IMR-90 (cell line): Measurements from ENCODE around the gene HOXD8. TPM values are rescaled to one million over a fixed set of nuclear protein-coding genes. Genes with fewer than 3 reads are reported as not detected.

Experiments used
- ATAC-seq: fragments of 200-7000 bp; cut with Tn5 transposase; 2 replicates; pipeline ENCODE4 v1.9.1; 2020; ENCODE audit warnings: low read depth, mild to moderate bottlenecking, moderate library complexity
- BruUV-seq: library from RNA; stranded (reverse); fragments of 400-500 nt; replicated peaks from 2 replicates; lab custom pipeline; 2021; lab: Mats Ljungman, UMichigan
- CTCF ChIA-PET: fragments of 300-600 bp; formaldehyde crosslinking; extraction: SDS; loops from one replicate; lab custom pipeline; 2021; ENCODE audit warnings: antibody characterized with exemption; lab: Yijun Ruan, JAX
- POLR2A ChIA-PET: fragments of 300-600 bp; sonication (Branson Sonifier 250); formaldehyde crosslinking; loops from one replicate; lab custom pipeline; 2022; ENCODE audit warnings: antibody characterized with exemption; ENCODE audit not compliant: unreplicated experiment; lab: Charles Lee
- DNase-seq: peaks from one replicate; pipeline ENCODE4 v3.0.0; 2013
- H2AFZ ChIP-seq: replicated peaks from 2 replicates; pipeline ENCODE3; 2013; ENCODE audit warnings: low read length, mild to moderate bottlenecking; ENCODE audit not compliant: poor library complexity
- H2AK5ac ChIP-seq: 2 replicates; pipeline ENCODE4 v1.6.1; 2013; ENCODE audit warnings: low read depth, low read length, inconsistent platforms
- H2AK9ac ChIP-seq: replicated peaks from 2 replicates; pipeline ENCODE3; 2013; ENCODE audit warnings: mild to moderate bottlenecking, low read depth, low read length, moderate library complexity; ENCODE audit not compliant: poor library complexity
- H2BK120ac ChIP-seq: 2 replicates; pipeline ENCODE4 v1.6.1; 2013; ENCODE audit warnings: low read depth, low read length, inconsistent platforms
- H2BK15ac ChIP-seq: 3 replicates; pipeline ENCODE4 v1.6.1; 2013; ENCODE audit warnings: low read depth, low read length, inconsistent platforms
- H2BK20ac ChIP-seq: 2 replicates; pipeline ENCODE4 v1.6.1; 2013; ENCODE audit warnings: low read depth, mild to moderate bottlenecking, inconsistent platforms, low read length, moderate library complexity
- H2BK5ac ChIP-seq: 2 replicates; pipeline ENCODE4 v1.6.1; 2013; ENCODE audit warnings: mild to moderate bottlenecking, low read depth, low read length, inconsistent platforms; ENCODE audit not compliant: poor library complexity, severe bottlenecking
- H3K14ac ChIP-seq: replicated peaks from 2 replicates; pipeline ENCODE4 v1.6.1; 2013; ENCODE audit warnings: low read depth, low read length, inconsistent platforms
- H3K18ac ChIP-seq: 2 replicates; pipeline ENCODE4 v1.6.1; 2013; ENCODE audit warnings: low read depth, low read length, control low read depth
- H3K23ac ChIP-seq: 2 replicates; pipeline ENCODE4 v1.6.1; 2013; ENCODE audit warnings: low read depth, low read length, inconsistent platforms
- H3K27ac ChIP-seq: 2 replicates; pipeline ENCODE4 v1.5.1; 2013; ENCODE audit warnings: mild to moderate bottlenecking, control low read depth, low read length; ENCODE audit not compliant: insufficient read depth
- H3K27me3 ChIP-seq: 2 replicates; pipeline ENCODE4 v1.6.1; 2013; ENCODE audit warnings: low read length; ENCODE audit not compliant: control insufficient read depth, insufficient read depth
- H3K36me3 ChIP-seq: 2 replicates; pipeline ENCODE4 v1.6.1; 2013; ENCODE audit warnings: low read length, mixed read lengths; ENCODE audit not compliant: control insufficient read depth, insufficient read depth
- H3K4ac ChIP-seq: 2 replicates; pipeline ENCODE4 v1.6.1; 2013; ENCODE audit warnings: low read depth, low read length, inconsistent platforms
- H3K4me1 ChIP-seq: 2 replicates; pipeline ENCODE4 v1.6.1; 2013; ENCODE audit warnings: low read length, mixed read lengths; ENCODE audit not compliant: control insufficient read depth, insufficient read depth
- H3K4me2 ChIP-seq: 2 replicates; pipeline ENCODE4 v1.6.1; 2013; ENCODE audit warnings: low read depth, mild to moderate bottlenecking, control low read depth, low read length, moderate library complexity
- H3K4me3 ChIP-seq: 2 replicates; pipeline ENCODE4 v1.5.1; 2013; ENCODE audit warnings: low read depth, mild to moderate bottlenecking, control low read depth, low read length, moderate library complexity; ENCODE audit not compliant: insufficient read depth
- H3K56ac ChIP-seq: 2 replicates; pipeline ENCODE4 v1.6.1; 2013; ENCODE audit warnings: low read length, inconsistent platforms; ENCODE audit not compliant: insufficient read depth; ENCODE audit errors: extremely low read depth
- H3K79me1 ChIP-seq, 2 experiments: 2 replicates each; pipeline ENCODE4 v1.6.1; 2013; ENCODE audit warnings: low read length in 2 of 2, inconsistent platforms in 1 of 2, low read depth in 1 of 2
- H3K9ac ChIP-seq: 2 replicates; pipeline ENCODE4 v1.6.1; 2013; ENCODE audit warnings: low read depth, low read length, control low read depth
- H3K9me1 ChIP-seq: 2 replicates; pipeline ENCODE4 v1.6.1; 2013; ENCODE audit warnings: low read length, inconsistent platforms; ENCODE audit not compliant: insufficient read depth
- H3K9me3 ChIP-seq: 2 replicates; pipeline ENCODE4 v1.6.1; 2013; ENCODE audit warnings: low read length; ENCODE audit not compliant: control insufficient read depth, insufficient read depth
- H4K20me1 ChIP-seq: 2 replicates; pipeline ENCODE4 v1.6.1; 2013; ENCODE audit warnings: low read length, inconsistent platforms; ENCODE audit not compliant: insufficient read depth
- H4K5ac ChIP-seq: 2 replicates; pipeline ENCODE4 v1.6.1; 2013; ENCODE audit warnings: mild to moderate bottlenecking, low read depth, low read length, control low read depth
- H4K8ac ChIP-seq, 2 experiments: 2 replicates each; pipeline ENCODE4 v1.6.1; 2013; ENCODE audit warnings: low read depth in 2 of 2, low read length in 2 of 2, control low read depth in 1 of 2, inconsistent platforms in 1 of 2
- H4K91ac ChIP-seq: 2 replicates; pipeline ENCODE4 v1.6.1; 2013; ENCODE audit warnings: low read depth, low read length, inconsistent platforms; ENCODE audit not compliant: insufficient read depth
- CHD1 ChIP-seq: IDR thresholded peaks from 2 replicates; pipeline ENCODE4 v1.6.1; 2012; ENCODE audit warnings: low read depth, low read length, improper control_type of control experiment
- FOS ChIP-seq: fragments of 150-350 bp; IDR thresholded peaks from 2 replicates; pipeline ENCODE4 v1.6.1; 2016; ENCODE audit warnings: low read depth, low read length
- MAZ ChIP-seq: IDR thresholded peaks from 2 replicates; pipeline ENCODE4 v1.6.1; 2012; ENCODE audit warnings: low read depth, mild to moderate bottlenecking, low read length, improper control_type of control experiment, moderate library complexity, borderline replicate concordance
- NFE2L2 ChIP-seq: fragments of 150-350 bp; IDR thresholded peaks from 2 replicates; pipeline ENCODE4 v1.6.1; 2016; ENCODE audit warnings: low read depth, mild to moderate bottlenecking, low read length
- RAD21 ChIP-seq: IDR thresholded peaks from 2 replicates; pipeline ENCODE4 v1.6.1; 2012; ENCODE audit warnings: low read length, improper control_type of control experiment
- RCOR1 ChIP-seq: IDR thresholded peaks from 2 replicates; pipeline ENCODE4 v1.6.1; 2012; ENCODE audit warnings: mild to moderate bottlenecking, low read length, improper control_type of control experiment; ENCODE audit not compliant: insufficient replicate concordance
- RFX5 ChIP-seq: IDR thresholded peaks from 2 replicates; pipeline ENCODE4 v1.8.0; 2012; ENCODE audit warnings: low read depth, mild to moderate bottlenecking, low read length, moderate library complexity
- SMC3 ChIP-seq: fragments of 150-350 bp; IDR thresholded peaks from 2 replicates; pipeline ENCODE4 v1.6.1; 2016; ENCODE audit warnings: low read depth, mild to moderate bottlenecking, antibody characterized with exemption, low read length, moderate library complexity
- WGBS, 2 experiments: methylation state at CpG; one replicate each; pipeline versions ENCODE4 v1.1.5 to v1.1.7; 2013; ENCODE audit warnings: missing lambda C conversion rate in 2 of 2; ENCODE audit not compliant: insufficient read length in 1 of 2; ENCODE audit errors: extremely low coverage in 2 of 2; 5-methylcytosine and 5-hydroxymethylcytosine counted together
- dilution Hi-C: fragments of 300-500 bp; cut with HindIII; formaldehyde crosslinking; loops from one replicate; pipeline ENCODE4 v1.14.3; 2018; ENCODE audit warnings: low sequenced_read_pairs; ENCODE audit not compliant: unreplicated experiment
- in situ Hi-C: fragments of 300-500 bp; cut with MboI; formaldehyde crosslinking; loops from 3 replicates; pipeline ENCODE4 v1.14.3; 2019; ENCODE audit warnings: low sequenced_read_pairs, inconsistent platforms, mixed read lengths
- intact Hi-C: fragments of 100-400 bp; cut with micrococcal nuclease; formaldehyde crosslinking; loops from 2 replicates; pipeline ENCODE4 v1.10.0; 2022
- polyA plus RNA-seq, 3 experiments: library from polyadenylated mRNA; depleted of rRNA; stranded (reverse); fragments of >200 nt; gene quantifications; 2 replicates each; pipeline ENCODE4 v1.2.3, GENCODE V29; 2012; ENCODE audit warnings: low replicate concordance in 1 of 3
- total RNA-seq: library from RNA; depleted of rRNA; stranded (reverse); fragments of >200 nt; gene quantifications from 2 replicates; pipeline ENCODE4 v1.2.3, GENCODE V29; 2012

The HOXD8 gene
- total and polyA plus RNA-seq, 2 of the 4 experiments (the other 2 are of a cell fraction): not detected

DNA sequence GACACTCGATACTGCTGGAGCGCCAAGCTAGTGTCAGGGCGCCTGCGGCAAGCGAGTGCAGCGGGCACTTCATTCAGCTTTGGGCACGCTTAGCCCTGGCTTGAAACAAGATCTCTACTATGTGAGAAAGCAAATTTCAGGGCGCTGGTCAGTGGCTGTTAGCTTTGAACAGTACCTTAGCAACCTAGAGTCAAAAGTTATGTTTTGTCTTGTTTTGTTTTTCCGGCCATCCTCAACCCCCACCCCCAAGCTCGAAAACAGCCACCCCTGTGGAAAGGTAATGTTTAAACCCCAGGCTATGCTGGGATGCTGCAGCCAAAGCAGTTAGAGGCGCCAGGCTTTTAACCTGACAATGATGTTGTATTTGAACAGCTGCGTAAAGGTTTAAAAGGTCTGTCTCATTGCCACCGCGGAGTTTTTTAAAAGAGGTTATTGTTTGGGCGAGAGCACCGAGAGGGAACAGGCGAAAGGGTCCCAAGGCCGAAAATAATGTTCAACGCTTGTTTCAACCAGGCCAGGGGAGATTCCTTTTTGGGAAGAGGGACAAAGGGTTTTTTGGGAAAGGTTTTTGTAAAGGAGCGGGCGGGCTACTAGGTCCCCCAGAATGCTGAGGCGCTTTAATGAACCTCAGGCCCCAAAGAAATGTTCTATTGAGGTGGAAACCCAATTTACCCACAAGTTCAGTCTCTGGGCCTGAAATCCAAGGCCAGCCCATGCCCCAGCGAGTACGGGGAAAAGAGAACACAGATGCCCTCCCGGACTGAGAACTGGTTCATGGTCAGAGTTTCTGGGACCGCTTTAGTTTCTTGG is 15.2 kb upstream of the HOXD8 start:
- Histone ChIP-seq H2AK5ac (no peak overlapping the region), H2BK120ac (no peak overlapping the region), H3K9me1 (no peaks in the 10 kb centered on the region), H2AFZ (no peak overlapping the region), H3K27me3 (peaks cover 92% of the 10 kb centered on the region), H4K5ac (no peak overlapping the region), H3K79me1 (no peaks in the 10 kb centered on the region), H3K9ac (no peak overlapping the region), H4K91ac (no peak overlapping the region), H3K4me1 (no peaks in the 10 kb centered on the region), H3K4me2 (no peak overlapping the region), H3K36me3 (no peaks in the 10 kb centered on the region), H3K27ac (no peak overlapping the region), H3K23ac (no peak overlapping the region), H3K14ac (no peak overlapping the region), H4K8ac (no peak overlapping the region), H3K9me3 (peaks cover 12% of the 10 kb centered on the region), H2BK5ac (no peak overlapping the region), H2AK9ac (no peak overlapping the region), H3K4ac (no peak overlapping the region), H3K56ac (no peak overlapping the region), H3K4me3 (no peak overlapping the region), H2BK20ac (no peak overlapping the region), H3K18ac (no peak overlapping the region), H4K20me1 (no peaks in the 10 kb centered on the region), H2BK15ac (no peak overlapping the region)
- 2% methylated on average over 18 of the region's 26 CpGs; no CpG with 5 or more reads in 1 of the 2 experiments for WGBS, 2 experiments
- no TSS peak for BruUV-seq
- CTCF ChIA-PET: interaction anchor here (0.6 to 1.0 kb wide), 3 partner anchors 13 to 286 kb away, joined by 3 to 7 read pairs (median 3); no protein-coding TSS in a partner anchor
- no peak for ATAC-seq
- POLR2A ChIA-PET: no interaction called here
- intact Hi-C loops: no loop called here
- DNase-seq: no peak
- in situ Hi-C loops: no loop called here
- TF ChIP-seq NFE2L2 (no peak), RFX5 (no peak), CHD1 (no peak), MAZ (no peak), RCOR1 (no peak), FOS (no peak), RAD21 (no peak), SMC3 (no peak)
- dilution Hi-C loops: no loop called here
